H1 (cell line): ENCODE results near the gene TRIP13. TPM values are rescaled to one million over a fixed set of nuclear protein-coding genes. Genes with fewer than 3 reads are reported as not detected.

Experiments
- CBX5 ChIP-seq: fragments of 300-800, 300-1000 bp; sonication (generic); IDR thresholded peaks from 2 replicates; pipeline ENCODE4 v1.7.1; 2016; ENCODE audit warnings: antibody characterized with exemption, low read length, low read depth
- SP4 ChIP-seq: IDR thresholded peaks from 2 replicates; pipeline ENCODE4 v1.6.1; 2012; ENCODE audit warnings: low read length, inconsistent platforms
- polyA plus RNA-seq, 7 experiments: library from polyadenylated mRNA; depleted of rRNA in 3 of 7; stranded (reverse) in 5 of 7; unstranded in 2 of 7; fragments of >200 nt in 5 of 7; fragments of 200-250 nt in 2 of 7; gene quantifications; 1 replicate in 5 of 7; 2 replicates in 1 of 7; 4 replicates in 1 of 7; pipeline versions ENCODE4 v1.2.1 to v1.2.3, GENCODE V29; 2011 to 2013; ENCODE audit warnings: missing spikeins in 2 of 7, mixed read lengths in 2 of 7
- total RNA-seq: library from RNA; stranded (reverse); fragmentation: NEBNext Ultra II Directional; extraction: Animal tissue kit (Norgen Biotek cat#: 25700); gene quantifications from 2 replicates; pipeline ENCODE4 v1.2.1, GENCODE V29; 2021
- TF ChIP-seq, protein P1 (sequence below): fragments of 300-600 bp; sonication (generic); IDR thresholded peaks from 2 replicates; pipeline ENCODE4 v1.7.1; 2012; ENCODE audit warnings: low read length, moderate library complexity, mild to moderate bottlenecking, inconsistent platforms; ENCODE audit not compliant: insufficient replicate concordance

The TRIP13 gene
- total and polyA plus RNA-seq, 2 of the 8 experiments (the other 6 are each of a cell fraction or from before 2014, with no cell fraction given), result 20.0 to 39.2 TPM

GRCh38 chr5:859798-860296 lies 32.8 kb upstream of the TRIP13 start (continued):
- TF ChIP-seq, protein P1, sequence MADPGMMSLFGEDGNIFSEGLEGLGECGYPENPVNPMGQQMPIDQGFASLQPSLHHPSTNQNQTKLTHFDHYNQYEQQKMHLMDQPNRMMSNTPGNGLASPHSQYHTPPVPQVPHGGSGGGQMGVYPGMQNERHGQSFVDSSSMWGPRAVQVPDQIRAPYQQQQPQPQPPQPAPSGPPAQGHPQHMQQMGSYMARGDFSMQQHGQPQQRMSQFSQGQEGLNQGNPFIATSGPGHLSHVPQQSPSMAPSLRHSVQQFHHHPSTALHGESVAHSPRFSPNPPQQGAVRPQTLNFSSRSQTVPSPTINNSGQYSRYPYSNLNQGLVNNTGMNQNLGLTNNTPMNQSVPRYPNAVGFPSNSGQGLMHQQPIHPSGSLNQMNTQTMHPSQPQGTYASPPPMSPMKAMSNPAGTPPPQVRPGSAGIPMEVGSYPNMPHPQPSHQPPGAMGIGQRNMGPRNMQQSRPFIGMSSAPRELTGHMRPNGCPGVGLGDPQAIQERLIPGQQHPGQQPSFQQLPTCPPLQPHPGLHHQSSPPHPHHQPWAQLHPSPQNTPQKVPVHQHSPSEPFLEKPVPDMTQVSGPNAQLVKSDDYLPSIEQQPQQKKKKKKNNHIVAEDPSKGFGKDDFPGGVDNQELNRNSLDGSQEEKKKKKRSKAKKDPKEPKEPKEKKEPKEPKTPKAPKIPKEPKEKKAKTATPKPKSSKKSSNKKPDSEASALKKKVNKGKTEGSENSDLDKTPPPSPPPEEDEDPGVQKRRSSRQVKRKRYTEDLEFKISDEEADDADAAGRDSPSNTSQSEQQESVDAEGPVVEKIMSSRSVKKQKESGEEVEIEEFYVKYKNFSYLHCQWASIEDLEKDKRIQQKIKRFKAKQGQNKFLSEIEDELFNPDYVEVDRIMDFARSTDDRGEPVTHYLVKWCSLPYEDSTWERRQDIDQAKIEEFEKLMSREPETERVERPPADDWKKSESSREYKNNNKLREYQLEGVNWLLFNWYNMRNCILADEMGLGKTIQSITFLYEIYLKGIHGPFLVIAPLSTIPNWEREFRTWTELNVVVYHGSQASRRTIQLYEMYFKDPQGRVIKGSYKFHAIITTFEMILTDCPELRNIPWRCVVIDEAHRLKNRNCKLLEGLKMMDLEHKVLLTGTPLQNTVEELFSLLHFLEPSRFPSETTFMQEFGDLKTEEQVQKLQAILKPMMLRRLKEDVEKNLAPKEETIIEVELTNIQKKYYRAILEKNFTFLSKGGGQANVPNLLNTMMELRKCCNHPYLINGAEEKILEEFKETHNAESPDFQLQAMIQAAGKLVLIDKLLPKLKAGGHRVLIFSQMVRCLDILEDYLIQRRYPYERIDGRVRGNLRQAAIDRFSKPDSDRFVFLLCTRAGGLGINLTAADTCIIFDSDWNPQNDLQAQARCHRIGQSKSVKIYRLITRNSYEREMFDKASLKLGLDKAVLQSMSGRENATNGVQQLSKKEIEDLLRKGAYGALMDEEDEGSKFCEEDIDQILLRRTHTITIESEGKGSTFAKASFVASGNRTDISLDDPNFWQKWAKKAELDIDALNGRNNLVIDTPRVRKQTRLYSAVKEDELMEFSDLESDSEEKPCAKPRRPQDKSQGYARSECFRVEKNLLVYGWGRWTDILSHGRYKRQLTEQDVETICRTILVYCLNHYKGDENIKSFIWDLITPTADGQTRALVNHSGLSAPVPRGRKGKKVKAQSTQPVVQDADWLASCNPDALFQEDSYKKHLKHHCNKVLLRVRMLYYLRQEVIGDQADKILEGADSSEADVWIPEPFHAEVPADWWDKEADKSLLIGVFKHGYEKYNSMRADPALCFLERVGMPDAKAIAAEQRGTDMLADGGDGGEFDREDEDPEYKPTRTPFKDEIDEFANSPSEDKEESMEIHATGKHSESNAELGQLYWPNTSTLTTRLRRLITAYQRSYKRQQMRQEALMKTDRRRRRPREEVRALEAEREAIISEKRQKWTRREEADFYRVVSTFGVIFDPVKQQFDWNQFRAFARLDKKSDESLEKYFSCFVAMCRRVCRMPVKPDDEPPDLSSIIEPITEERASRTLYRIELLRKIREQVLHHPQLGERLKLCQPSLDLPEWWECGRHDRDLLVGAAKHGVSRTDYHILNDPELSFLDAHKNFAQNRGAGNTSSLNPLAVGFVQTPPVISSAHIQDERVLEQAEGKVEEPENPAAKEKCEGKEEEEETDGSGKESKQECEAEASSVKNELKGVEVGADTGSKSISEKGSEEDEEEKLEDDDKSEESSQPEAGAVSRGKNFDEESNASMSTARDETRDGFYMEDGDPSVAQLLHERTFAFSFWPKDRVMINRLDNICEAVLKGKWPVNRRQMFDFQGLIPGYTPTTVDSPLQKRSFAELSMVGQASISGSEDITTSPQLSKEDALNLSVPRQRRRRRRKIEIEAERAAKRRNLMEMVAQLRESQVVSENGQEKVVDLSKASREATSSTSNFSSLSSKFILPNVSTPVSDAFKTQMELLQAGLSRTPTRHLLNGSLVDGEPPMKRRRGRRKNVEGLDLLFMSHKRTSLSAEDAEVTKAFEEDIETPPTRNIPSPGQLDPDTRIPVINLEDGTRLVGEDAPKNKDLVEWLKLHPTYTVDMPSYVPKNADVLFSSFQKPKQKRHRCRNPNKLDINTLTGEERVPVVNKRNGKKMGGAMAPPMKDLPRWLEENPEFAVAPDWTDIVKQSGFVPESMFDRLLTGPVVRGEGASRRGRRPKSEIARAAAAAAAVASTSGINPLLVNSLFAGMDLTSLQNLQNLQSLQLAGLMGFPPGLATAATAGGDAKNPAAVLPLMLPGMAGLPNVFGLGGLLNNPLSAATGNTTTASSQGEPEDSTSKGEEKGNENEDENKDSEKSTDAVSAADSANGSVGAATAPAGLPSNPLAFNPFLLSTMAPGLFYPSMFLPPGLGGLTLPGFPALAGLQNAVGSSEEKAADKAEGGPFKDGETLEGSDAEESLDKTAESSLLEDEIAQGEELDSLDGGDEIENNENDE, result no peak
- no peak for TF ChIP-seq SP4
- no peak for TF ChIP-seq CBX5
